Endothelial cell (in vitro differentiated cells): ENCODE data around the gene TMEM175. TPM values are rescaled to one million over a fixed set of nuclear protein-coding genes. Genes with fewer than 3 reads are reported as not detected.
A peak's percentile ranks its signal among the peaks of the same experiment; 100 is the strongest.

Experiments
- DNase-seq: peaks from one replicate; pipeline ENCODE4 v3.0.0; 2021; ENCODE audit warnings: low spot score
- H3K27ac Mint-ChIP-seq: one replicate; pipeline ENCODE4 v1.8.0; 2021; ENCODE audit warnings: mixed read lengths, inconsistent platforms; ENCODE audit not compliant: unreplicated experiment
- H3K27me3 Mint-ChIP-seq: one replicate; pipeline ENCODE4 v1.8.0; 2021; ENCODE audit warnings: mild to moderate bottlenecking, moderate library complexity, mixed read lengths, inconsistent platforms; ENCODE audit not compliant: unreplicated experiment
- H3K36me3 Mint-ChIP-seq: one replicate; pipeline ENCODE4 v1.8.0; 2021; ENCODE audit warnings: mild to moderate bottlenecking, low read depth, mixed read lengths, inconsistent platforms; ENCODE audit not compliant: unreplicated experiment
- H3K4me1 Mint-ChIP-seq: one replicate; pipeline ENCODE4 v1.8.0; 2021; ENCODE audit warnings: mild to moderate bottlenecking, mixed read lengths, inconsistent platforms; ENCODE audit not compliant: unreplicated experiment
- H3K4me3 Mint-ChIP-seq: one replicate; pipeline ENCODE4 v1.8.0; 2021; ENCODE audit warnings: mild to moderate bottlenecking, mixed read lengths, inconsistent platforms; ENCODE audit not compliant: unreplicated experiment
- H3K9me3 Mint-ChIP-seq: one replicate; pipeline ENCODE4 v1.8.0; 2021; ENCODE audit warnings: mixed read lengths, inconsistent platforms; ENCODE audit not compliant: unreplicated experiment
- CTCF ChIP-seq: fragments of 200-600 bp; sonication (generic); IDR thresholded peaks from one replicate; pipeline ENCODE4 v1.5.0; 2021; ENCODE audit warnings: antibody characterized with exemption; ENCODE audit not compliant: unreplicated experiment
- total RNA-seq: library from RNA; stranded (reverse); fragmentation: NEBNext Ultra II Directional; extraction: Animal tissue kit (Norgen Biotek cat#: 25700); gene quantifications from one replicate; pipeline ENCODE4 v1.2.1, GENCODE V29; 2021; ENCODE audit not compliant: unreplicated experiment

Gene TMEM175
- total RNA-seq, 1 donor from 2014 or later = 31.4 TPM

DNA sequence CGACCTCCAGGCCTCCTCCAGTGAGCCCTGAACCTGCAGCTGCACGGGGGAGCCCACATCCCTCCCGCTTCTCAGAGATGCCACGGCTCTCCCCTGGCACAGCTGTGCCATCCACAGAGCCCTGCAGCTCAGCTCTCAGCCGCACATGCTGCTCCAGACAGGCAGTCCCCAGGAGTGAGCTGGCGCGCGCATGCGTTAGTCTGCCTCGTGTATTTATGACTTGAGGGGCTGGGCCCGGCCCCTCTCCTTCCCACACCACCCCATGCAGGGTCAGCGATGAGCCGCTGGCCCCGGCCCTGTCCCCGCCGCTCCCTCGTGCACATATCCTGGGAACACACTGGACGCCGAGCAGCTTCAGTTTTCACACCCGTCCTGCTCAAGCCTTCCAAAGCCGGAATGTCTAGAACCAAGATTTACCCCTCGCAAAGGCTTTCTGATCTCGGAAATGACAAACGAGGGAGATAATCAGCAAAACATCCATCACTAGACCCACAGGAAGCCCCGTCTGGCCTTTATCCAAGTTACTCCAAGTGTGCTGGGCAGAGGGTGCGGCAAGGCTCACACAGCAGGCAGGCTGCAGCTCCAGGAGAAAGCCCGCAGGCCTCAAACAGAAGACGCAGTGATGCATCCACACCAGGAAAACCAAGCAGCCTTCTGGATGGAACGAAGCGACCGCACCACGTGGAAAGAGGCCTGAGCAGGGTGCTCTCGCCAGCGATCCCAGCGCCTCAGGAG is 24.4 kb upstream of the TMEM175 start:
- TF ChIP-seq CTCF = no peak
- DNase-seq = no peak
- H3K36me3 Mint-ChIP-seq = peaks cover 40% of the 10 kb centered on the region
- no peak overlapping the region for H3K27ac Mint-ChIP-seq
- H3K4me3 Mint-ChIP-seq = no peak overlapping the region
- H3K9me3 Mint-ChIP-seq = no peaks in the 10 kb centered on the region
- peaks cover 14% of the 10 kb centered on the region for H3K27me3 Mint-ChIP-seq
- H3K4me1 Mint-ChIP-seq = peaks cover 3% of the 10 kb centered on the region

GRCh38 chr4:909131-909571 is 23.1 kb upstream of the TMEM175 start:
- no peaks in the 10 kb centered on the region for H3K9me3 Mint-ChIP-seq
- no peak for TF ChIP-seq CTCF
- H3K4me3 Mint-ChIP-seq = peak overlapping the region; percentile 60
- peaks cover 6% of the 10 kb centered on the region for H3K4me1 Mint-ChIP-seq
- H3K27ac Mint-ChIP-seq = no peak overlapping the region
- DNase-seq = no peak
- peaks cover 40% of the 10 kb centered on the region for H3K36me3 Mint-ChIP-seq
- H3K27me3 Mint-ChIP-seq = peaks cover 11% of the 10 kb centered on the region

DNA sequence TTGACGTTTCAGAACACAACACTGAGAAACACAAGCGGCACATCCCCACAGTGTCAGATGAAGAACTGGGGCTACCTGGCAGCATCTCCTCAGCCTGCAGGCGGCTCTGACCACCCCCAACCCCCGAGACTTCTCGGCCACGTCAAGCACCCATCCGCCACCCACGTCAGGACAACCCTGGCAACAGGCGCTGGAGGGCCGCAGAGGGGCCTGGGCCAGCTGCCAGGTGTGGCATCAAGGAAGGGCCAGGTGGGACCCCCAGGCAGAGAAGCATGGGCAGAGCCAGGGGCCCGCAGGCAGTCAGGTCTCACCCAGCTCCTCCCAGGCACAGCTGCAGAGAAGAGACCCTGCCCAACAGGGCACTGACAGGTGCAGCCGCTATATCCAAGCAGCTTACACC is 22.4 kb upstream of the TMEM175 start:
- H3K36me3 Mint-ChIP-seq = peaks cover 39% of the 10 kb centered on the region
- H3K9me3 Mint-ChIP-seq = no peaks in the 10 kb centered on the region
- TF ChIP-seq CTCF = no peak
- H3K27me3 Mint-ChIP-seq = peaks cover 11% of the 10 kb centered on the region
- DNase-seq = no peak
- no peak overlapping the region for H3K27ac Mint-ChIP-seq
- H3K4me3 Mint-ChIP-seq = peak overlapping the region; percentile 60
- H3K4me1 Mint-ChIP-seq = peaks cover 9% of the 10 kb centered on the region

GRCh38 chr4:910366-911091 is 21.7 kb upstream of the TMEM175 start:
- Mint-ChIP-seq H3K27me3 (peaks cover 11% of the 10 kb centered on the region), H3K36me3 (peaks cover 32% of the 10 kb centered on the region), H3K4me3 (no peak overlapping the region), H3K4me1 (peaks cover 16% of the 10 kb centered on the region), H3K27ac (no peak overlapping the region), H3K9me3 (no peaks in the 10 kb centered on the region)
- no peak for TF ChIP-seq CTCF
- DNase-seq = no peak
